Measurements from ENCODE around the gene PRAC1. TPM values are rescaled to one million over a fixed set of nuclear protein-coding genes. Genes with fewer than 3 reads are reported as not detected.

PRAC1 gene
- total RNA-seq (not detected in 2 replicates), polyA plus RNA-seq (not detected in 2 replicates), polyA minus RNA-seq (ENCODE audit: low replicate concordance) (not detected in 2 replicates)
- not detected in 2 replicates for polyA plus RNA-seq (2012)

DNA sequence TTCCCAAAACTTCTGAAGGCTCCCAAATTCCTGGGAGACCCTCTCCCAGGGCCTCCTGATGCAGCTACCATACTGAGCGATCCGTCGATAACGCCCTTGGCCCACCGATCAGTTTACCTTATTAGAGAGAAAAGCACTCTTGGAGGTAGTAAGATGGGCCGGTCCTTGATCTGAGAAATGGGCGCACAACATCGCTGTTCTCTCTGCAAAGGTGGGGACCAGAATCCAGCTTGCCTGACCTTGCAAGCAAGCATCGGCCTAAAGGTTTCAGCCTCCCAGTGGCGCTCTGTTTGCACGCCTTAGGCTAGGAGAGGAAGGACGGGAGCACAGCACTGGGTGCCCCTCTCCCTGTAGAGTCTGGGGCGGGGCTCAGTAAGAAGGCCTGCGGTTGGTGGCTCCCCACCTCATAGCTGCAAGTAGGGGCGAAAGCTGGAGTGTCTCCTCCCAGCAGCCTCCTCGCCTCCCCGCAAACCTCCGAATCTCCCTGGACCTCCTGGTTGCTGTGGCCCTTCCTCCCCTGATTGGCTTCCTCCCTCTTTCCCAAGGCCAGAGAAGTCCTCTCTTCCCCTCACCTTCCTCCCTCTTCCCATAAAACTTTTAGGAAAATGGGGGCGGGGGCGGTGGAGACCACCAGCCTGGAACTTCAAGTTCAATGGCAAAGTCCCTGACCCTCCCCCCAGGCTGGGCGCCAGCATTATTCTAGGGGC lies at the start of gene PRAC1:
TSS of gene PRAC1 (minus strand) at position 318 of the 707 bp plus-strand sequence. CDS start at position 192, 126 bp downstream.
- TF ChIP-seq EZH2 (IDR thresholded peaks at IDR 0.05; ENCODE audit: low read length, missing control alignments): peak; percentile 83
- no peak for TF ChIP-seq CTCF (conservative IDR thresholded peaks at IDR 0.05 in 1 of 2, IDR thresholded peaks at IDR 0.05 in 1 of 2; ENCODE audit: low read depth in 1 of 2, low read length in 2 of 2)
- H3K79me2 ChIP-seq (ENCODE audit: control insufficient read depth, insufficient read depth, low read length): no peaks in the 10 kb centered on the region
- peaks cover 98% of the 10 kb centered on the region for H3K27me3 ChIP-seq (ENCODE audit: control insufficient read depth, insufficient read depth, low read length)
- no peak within 1 kb of the TSS for H3K4me3 ChIP-seq (replicated peaks in 1 of 4; ENCODE audit: control extremely low read depth in 1 of 4, insufficient read depth in 1 of 4, low read depth in 3 of 4, low read length in 4 of 4)
- H3K27ac ChIP-seq (ENCODE audit: insufficient read depth, low read length): no peak within 1 kb of the TSS
- no peak within 1 kb of the TSS for H2AFZ ChIP-seq (ENCODE audit: low read length)
- peaks cover 4% of the 10 kb centered on the region for H3K4me1 ChIP-seq (ENCODE audit: control insufficient read depth, extremely low read depth, insufficient read depth, low read length)
- no peaks in the 10 kb centered on the region for H3K9me3 ChIP-seq (ENCODE audit: control insufficient read depth, insufficient read depth, low read depth, low read length)
- H3K36me3 ChIP-seq (ENCODE audit: control insufficient read depth, insufficient read depth, low read length): no peaks in the 10 kb centered on the region
- H3K9ac ChIP-seq (ENCODE audit: insufficient read depth, low read length): no peak within 1 kb of the TSS
- H4K20me1 ChIP-seq (ENCODE audit: control insufficient read depth, extremely low read depth, insufficient read depth, low read length): no peaks in the 10 kb centered on the region
- DNase-seq (ENCODE audit: low read depth in 2 of 2): no peak
- H3K4me2 ChIP-seq (ENCODE audit: extremely low read depth, insufficient read depth, low read length): no peak within 1 kb of the TSS

GRCh38 chr17:48770954-48771353 lies 48.6 kb upstream of the PRAC1 start:
- Histone ChIP-seq H3K9me3 (ENCODE audit: control insufficient read depth, insufficient read depth, low read depth, low read length) (no peaks in the 10 kb centered on the region), H4K20me1 (ENCODE audit: control insufficient read depth, extremely low read depth, insufficient read depth, low read length) (no peaks in the 10 kb centered on the region), H3K4me1 (ENCODE audit: control insufficient read depth, extremely low read depth, insufficient read depth, low read length) (no peaks in the 10 kb centered on the region), H3K36me3 (ENCODE audit: control insufficient read depth, insufficient read depth, low read length) (no peaks in the 10 kb centered on the region), H3K4me2 (ENCODE audit: extremely low read depth, insufficient read depth, low read length) (no peak overlapping the region), H3K27me3 (ENCODE audit: control insufficient read depth, insufficient read depth, low read length) (peaks cover 5% of the 10 kb centered on the region), H3K27ac (ENCODE audit: insufficient read depth, low read length) (no peak overlapping the region), H2AFZ (ENCODE audit: low read length) (no peak overlapping the region), H3K79me2 (ENCODE audit: control insufficient read depth, insufficient read depth, low read length) (no peaks in the 10 kb centered on the region), H3K4me3 (replicated peaks in 1 of 4; ENCODE audit: control extremely low read depth in 1 of 4, insufficient read depth in 1 of 4, low read depth in 3 of 4, low read length in 4 of 4) (no peak overlapping the region), H3K9ac (ENCODE audit: insufficient read depth, low read length) (no peak overlapping the region)
- DNase-seq (ENCODE audit: low read depth in 2 of 2): no peak
- TF ChIP-seq CTCF (conservative IDR thresholded peaks at IDR 0.05 in 1 of 2, IDR thresholded peaks at IDR 0.05 in 1 of 2; ENCODE audit: low read depth in 1 of 2, low read length in 2 of 2): no peak
- TF ChIP-seq EZH2 (IDR thresholded peaks at IDR 0.05; ENCODE audit: low read length, missing control alignments): no peak

GRCh38 chr17:48769009-48769675 lies 46.8 kb upstream of the PRAC1 start:
- TF ChIP-seq CTCF (conservative IDR thresholded peaks at IDR 0.05 in 1 of 2, IDR thresholded peaks at IDR 0.05 in 1 of 2; ENCODE audit: low read depth in 1 of 2, low read length in 2 of 2): no peak
- TF ChIP-seq EZH2 (IDR thresholded peaks at IDR 0.05; ENCODE audit: low read length, missing control alignments): no peak
- Histone ChIP-seq H3K4me3 (replicated peaks in 1 of 4; ENCODE audit: control extremely low read depth in 1 of 4, insufficient read depth in 1 of 4, low read depth in 3 of 4, low read length in 4 of 4) (no peak overlapping the region), H3K27me3 (ENCODE audit: control insufficient read depth, insufficient read depth, low read length) (peaks cover 8% of the 10 kb centered on the region), H2AFZ (ENCODE audit: low read length) (no peak overlapping the region), H3K27ac (ENCODE audit: insufficient read depth, low read length) (no peak overlapping the region), H3K9ac (ENCODE audit: insufficient read depth, low read length) (no peak overlapping the region), H3K4me2 (ENCODE audit: extremely low read depth, insufficient read depth, low read length) (no peak overlapping the region), H3K9me3 (ENCODE audit: control insufficient read depth, insufficient read depth, low read depth, low read length) (no peaks in the 10 kb centered on the region), H4K20me1 (ENCODE audit: control insufficient read depth, extremely low read depth, insufficient read depth, low read length) (no peaks in the 10 kb centered on the region), H3K4me1 (ENCODE audit: control insufficient read depth, extremely low read depth, insufficient read depth, low read length) (no peaks in the 10 kb centered on the region), H3K79me2 (ENCODE audit: control insufficient read depth, insufficient read depth, low read length) (no peaks in the 10 kb centered on the region), H3K36me3 (ENCODE audit: control insufficient read depth, insufficient read depth, low read length) (no peaks in the 10 kb centered on the region)
- DNase-seq (ENCODE audit: low read depth in 2 of 2): no peak

Data from fibroblast of lung (primary cell).